Endometrial microvascular endothelial cells (primary cell): ENCODE measurements around the gene OR52N5. TPM values are rescaled to one million over a fixed set of nuclear protein-coding genes. Genes with fewer than 3 reads are reported as not detected.

Source experiments
- in situ Hi-C: cut with HindIII; loops from 2 replicates; pipeline ENCODE4 v1.10.0; 2017; ENCODE audit warnings: low sequenced_read_pairs, low pct_unique_long_range_greater_than_20kb; ENCODE audit errors: inconsistent ontology term
- total RNA-seq: library from RNA; depleted of rRNA; stranded (reverse); fragments of >200 nt; gene quantifications from one replicate; pipeline ENCODE4 v1.2.3, GENCODE V29; 2015; ENCODE audit errors: inconsistent ontology term

OR52N5 gene
- not detected for total RNA-seq

- in situ Hi-C loops = no loop called here
Measured at GRCh38 chr11:5783255-5783654, at the start of gene OR52N5. TSS of gene OR52N5 (minus strand) at chr11:5783355. CDS start at chr11:5778634, 4,721 bp downstream.

DNA sequence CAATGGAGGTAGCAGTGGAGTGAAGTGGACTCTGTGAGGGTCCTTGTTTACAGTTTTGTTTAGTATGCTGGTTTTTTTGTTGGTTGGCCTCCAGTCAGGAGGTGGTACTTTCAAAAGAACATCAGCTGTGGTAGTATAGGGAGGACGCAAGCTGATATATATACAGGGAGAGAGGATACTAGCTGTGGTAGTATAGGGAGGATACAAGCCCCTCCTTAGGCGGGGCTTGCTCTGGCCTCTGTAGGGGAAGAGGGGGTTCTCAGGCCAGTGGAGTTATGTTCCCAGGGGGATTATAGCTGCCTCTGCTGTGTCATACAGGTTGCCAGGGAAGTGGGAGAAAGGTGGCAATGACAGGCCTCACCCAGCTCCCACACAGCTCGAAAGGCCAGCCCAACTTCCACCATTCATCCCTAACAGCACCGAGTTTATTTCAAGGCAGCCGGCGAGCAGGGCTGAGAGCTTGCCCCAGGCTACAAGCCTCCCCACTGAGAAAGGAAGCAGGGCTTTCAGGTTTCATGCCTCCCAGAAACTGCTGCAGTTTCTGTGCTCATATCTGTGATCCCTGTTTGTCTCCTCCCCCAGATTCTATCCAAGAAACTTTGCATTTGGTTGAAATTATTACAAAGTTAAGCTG lies 48.2 kb upstream of the OR52N5 start:
- in situ Hi-C loops = no loop called here

DNA sequence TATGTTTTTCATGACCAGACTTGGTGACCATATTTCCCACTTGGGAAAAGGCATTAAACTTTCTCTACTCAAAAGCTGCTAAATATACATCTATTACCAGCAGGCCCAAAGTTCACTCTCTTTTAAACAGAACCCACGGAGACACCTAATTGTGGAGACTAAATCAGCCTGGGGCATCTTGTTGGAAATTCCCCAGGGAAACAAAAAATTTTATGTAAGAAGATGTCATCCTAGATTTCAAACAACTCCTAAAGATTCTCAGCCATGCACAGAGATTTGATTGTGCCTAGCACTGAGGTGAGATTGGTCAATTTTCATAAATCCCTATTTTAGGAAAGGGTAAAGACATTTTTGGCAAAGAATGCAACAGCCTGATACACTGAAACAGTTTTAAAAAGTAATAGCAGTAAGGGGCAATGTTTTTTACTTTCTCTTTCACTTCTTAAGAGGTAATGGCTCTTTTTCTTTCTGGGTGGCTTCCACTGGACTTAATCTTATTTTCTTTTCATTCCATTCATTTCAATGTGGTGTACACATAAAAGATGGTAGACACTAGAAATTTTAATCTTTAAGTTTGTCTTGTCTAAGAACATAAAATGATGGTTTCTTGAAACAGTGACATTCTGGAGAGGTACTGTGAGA lies 35.2 kb upstream of the OR52N5 start:
- in situ Hi-C loops = no loop called here

- in situ Hi-C loops = no loop called here
Measured at GRCh38 chr11:5815534-5815933, 32.4 kb upstream of the OR52N5 start.

DNA sequence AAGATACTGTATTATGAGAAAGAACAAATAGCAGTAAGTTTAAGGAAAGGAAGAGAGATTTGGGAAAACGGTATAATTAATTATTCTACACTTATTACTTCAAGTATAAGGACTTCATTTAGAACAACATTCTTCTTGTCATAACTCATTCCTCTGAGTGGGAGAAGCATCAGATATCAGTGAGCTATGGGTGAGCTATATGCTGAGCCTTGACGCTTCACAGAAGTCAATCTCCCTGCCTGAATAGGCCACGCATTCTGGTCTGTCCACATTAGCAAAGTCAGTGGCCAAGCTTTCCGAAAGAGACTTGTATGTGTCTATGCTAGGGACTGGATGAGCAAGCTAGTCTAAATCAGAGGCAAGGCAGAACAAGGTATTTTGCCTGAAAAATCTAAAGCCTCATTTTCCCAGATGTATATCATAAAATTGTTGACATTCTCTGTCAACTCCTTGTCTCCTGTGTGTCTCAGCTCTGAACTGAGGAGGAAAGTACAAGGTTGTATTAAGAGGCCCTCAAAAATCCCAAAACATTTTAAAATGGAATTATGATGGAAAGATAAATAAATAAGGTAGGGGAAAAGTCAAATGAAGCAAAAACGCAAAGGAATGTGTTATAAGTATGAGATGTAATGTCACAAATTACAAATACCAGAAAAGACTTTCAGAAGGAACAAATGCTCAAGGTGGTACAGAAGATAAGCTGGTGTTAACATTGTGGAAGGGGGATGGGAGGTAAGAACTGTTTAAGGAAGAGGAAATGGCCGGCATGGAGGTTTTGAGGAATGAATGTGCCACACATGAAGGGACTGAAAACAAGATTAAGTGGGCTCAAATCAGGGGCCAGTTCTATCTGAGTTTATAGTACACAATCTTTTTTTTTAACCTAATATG lies 27.0 kb upstream of the OR52N5 start:
- in situ Hi-C loops = no loop called here

GRCh38 chr11:5809122-5809519 lies 26.0 kb upstream of the OR52N5 start:
- in situ Hi-C loops = no loop called here

GRCh38 chr11:5808500-5809121 lies 25.5 kb upstream of the OR52N5 start, which contains the start of gene OR52N2:
TSS of gene OR52N2 (plus strand) at chr11:5808924. CDS start at chr11:5820336, 11,412 bp downstream.
- in situ Hi-C loops = no loop called here

- in situ Hi-C loops = no loop called here
Measured at GRCh38 chr11:5807580-5807979, 24.4 kb upstream of the OR52N5 start.

GRCh38 chr11:5803982-5804381 lies 20.8 kb upstream of the OR52N5 start:
- in situ Hi-C loops = no loop called here

DNA sequence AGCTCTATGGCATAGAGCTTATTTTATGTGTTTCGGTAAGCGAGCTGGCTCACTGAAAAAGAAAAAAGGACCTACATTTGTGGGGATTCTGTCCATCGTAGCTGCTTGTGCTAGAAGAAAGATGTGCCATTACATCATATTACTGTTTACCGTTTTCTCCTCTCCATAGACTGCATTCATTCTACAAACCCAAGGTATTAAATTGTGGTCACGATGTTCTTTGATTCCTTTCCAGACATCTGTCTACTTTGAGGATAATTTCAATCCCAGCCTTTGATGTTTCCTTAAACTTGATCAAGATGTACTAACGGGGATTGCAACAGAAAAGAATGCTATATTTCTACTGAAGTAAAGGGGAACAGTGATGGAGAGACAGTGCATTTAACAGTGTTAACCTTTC lies 13.4 kb upstream of the OR52N5 start:
- in situ Hi-C loops = no loop called here

DNA sequence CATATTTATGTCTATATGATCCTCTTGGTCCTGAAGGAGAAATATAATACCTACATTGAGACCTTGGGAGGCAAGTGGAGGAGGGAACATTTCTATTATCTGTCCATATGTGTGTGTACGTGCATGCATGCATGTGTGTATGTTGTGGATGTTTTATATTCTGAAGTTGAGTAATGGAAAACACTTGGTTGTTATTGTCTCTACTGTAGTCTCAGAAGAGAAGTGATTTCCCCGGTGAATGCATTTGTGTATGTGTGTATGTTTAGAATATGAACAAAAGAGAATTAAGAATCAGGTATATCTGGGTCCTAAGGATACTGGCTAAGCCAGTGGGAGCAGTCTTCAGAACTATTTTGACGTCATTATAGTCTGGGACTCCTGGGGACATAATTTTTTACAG lies 8.0 kb upstream of the OR52N5 start, which contains the start of gene OR52N1:
Gene OR52N1, minus strand, starts transcription at position 101 of the 400 bp plus-strand sequence. CDS start 2,449 bp downstream, outside the sequence.
- in situ Hi-C loops = no loop called here

DNA sequence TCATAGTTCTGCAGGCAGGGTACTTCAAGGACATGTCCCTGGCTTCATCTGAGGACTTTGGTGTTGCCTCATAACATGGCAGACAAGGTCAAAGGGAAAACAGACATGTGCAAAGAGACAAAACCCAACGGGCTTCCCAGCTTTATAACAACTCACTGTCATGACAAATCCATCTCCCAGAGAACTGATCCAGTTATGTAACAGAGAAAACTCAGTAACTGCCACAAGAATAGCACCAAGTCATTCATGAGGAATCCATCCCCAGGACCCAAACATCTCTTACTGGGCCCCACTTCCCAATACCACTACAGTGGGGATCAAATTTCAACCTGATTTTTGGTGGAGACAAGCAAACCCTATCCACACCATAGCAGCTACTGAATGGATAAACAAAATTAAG lies 16.1 kb downstream of the OR52N5 start:
- in situ Hi-C loops = no loop called here

DNA sequence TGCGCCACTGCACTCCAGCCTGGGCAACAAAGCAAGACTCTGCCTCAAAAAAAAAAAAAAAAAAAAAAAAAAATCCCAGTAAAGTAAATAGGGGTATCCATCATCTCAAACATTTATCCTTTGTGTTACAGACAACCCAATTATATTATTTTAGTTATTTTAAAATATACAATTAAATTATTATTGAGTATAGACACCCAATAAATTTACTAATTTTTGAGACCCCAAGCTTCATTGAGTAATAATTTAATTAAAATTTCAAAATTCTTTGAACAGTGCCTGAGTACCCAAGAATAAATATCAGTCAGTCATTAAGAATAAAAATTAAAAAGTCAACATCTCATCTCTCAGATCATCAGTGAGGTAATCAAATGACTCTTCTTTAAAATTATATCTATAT lies 29.2 kb downstream of the OR52N5 start, which contains the start of gene OR52N4:
Gene OR52N4, plus strand, starts transcription at position 301 of the 400 bp plus-strand sequence. CDS start 498 bp downstream, outside the sequence.
- in situ Hi-C loops = no loop called here

DNA sequence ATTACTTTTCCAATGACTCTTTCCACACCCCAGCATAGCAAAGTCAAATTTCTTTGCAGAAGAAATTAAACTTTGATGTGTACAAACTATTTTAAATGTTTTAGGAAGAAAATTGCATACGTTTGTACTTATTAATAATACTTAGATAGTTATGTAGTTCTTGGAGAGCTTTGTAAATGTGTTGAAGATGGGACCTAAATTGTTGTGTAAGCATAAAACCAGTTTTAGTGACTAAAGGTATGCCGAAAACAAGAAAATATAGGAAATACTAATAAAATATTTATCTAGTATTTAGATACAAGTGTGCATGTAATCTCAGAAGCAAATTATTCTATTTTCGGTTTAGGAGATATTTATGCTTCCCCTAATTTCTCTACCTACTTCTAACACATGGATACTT lies 33.3 kb downstream of the OR52N5 start:
- in situ Hi-C loops = no loop called here

- in situ Hi-C loops = no loop called here
Measured at GRCh38 chr11:5746614-5747013, 36.5 kb downstream of the OR52N5 start.

GRCh38 chr11:5738431-5738830 lies 44.7 kb downstream of the OR52N5 start:
- in situ Hi-C loops = no loop called here

DNA sequence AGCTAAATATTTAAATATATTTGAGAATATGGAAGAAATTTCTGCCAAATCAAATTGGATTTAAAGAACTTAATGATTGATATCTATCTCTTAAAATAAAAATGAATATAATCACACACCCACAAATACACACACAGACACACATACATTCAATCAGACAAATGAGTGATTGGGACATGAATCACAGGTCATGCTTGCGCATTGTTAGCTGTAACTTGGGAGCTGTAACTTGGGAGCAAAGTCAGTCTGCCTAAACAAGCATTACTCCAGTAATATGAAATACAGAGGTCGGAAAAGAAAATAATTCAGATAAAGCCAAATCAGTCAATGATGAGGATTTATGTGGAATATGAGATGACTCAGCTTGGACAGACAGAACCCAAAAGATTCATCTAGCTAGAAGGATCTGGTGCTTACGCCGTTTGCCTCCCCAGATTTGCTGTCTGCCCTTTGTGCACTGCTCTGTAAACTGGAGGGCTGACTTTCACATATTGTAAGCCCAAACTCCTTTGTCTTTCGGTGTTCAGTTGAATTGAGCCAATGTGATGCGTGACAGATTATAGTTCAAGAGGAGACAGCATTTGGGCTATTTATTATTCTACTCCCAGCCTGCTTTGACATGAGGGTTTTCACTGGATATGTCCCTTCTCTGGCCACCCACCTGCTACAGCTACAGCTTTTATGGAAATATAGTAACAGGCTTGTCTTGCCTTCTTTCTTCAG lies 45.3 kb downstream of the OR52N5 start:
- in situ Hi-C loops = no loop called here

GRCh38 chr11:5737091-5737490 lies 46.1 kb downstream of the OR52N5 start:
- in situ Hi-C loops = no loop called here
